Transverse colon (tissue), 4 donors: ENCODE data around the gene RNF121. TPM values are rescaled to one million over a fixed set of nuclear protein-coding genes. Genes with fewer than 3 reads are reported as not detected.
A peak's percentile ranks its signal among the peaks of the same experiment; 100 is the strongest.

Source experiments
- DNase-seq: peaks from one replicate; pipeline ENCODE4 v3.0.0-alpha.2; 2019
- H3K27ac ChIP-seq, 4 donors: fragments of 200-600 bp; sonication (generic); 2 replicates each; pipeline ENCODE4 v1.5.1; 2016 to 2018; ENCODE audit warnings: inconsistent platforms in 4 of 4
- H3K27me3 ChIP-seq: fragments of 200-600 bp; sonication (generic); 2 replicates; pipeline ENCODE4 v1.5.1; 2017; ENCODE audit warnings: inconsistent platforms
- H3K36me3 ChIP-seq, 4 donors: fragments of 200-600 bp; sonication (generic); 2 replicates each; pipeline ENCODE4 v1.5.1; 2017 to 2019; ENCODE audit warnings: inconsistent platforms in 4 of 4
- H3K4me1 ChIP-seq, 4 donors: fragments of 200-600 bp; sonication (generic); 2 replicates each; pipeline ENCODE4 v1.5.1; 2017 to 2020; ENCODE audit warnings: inconsistent platforms in 4 of 4
- H3K4me3 ChIP-seq, 4 donors: fragments of 200-600 bp; sonication (generic); 1 replicate in 1 of 4; 2 replicates in 3 of 4; pipeline versions ENCODE4 v1.5.1 to v1.6.1; 2017 to 2019; ENCODE audit warnings: inconsistent platforms in 4 of 4
- H3K9me3 ChIP-seq, 2 donors: fragments of 200-600 bp; sonication (generic); 2 replicates each; pipeline ENCODE4 v1.5.1; 2017 to 2019; ENCODE audit warnings: inconsistent platforms in 2 of 2
- CTCF ChIP-seq, 5 experiments: fragments of 200-600 bp in 3 of 5; fragments of 450-650 bp in 2 of 5; sonication (generic) in 3 of 5; IDR thresholded peaks; 1 replicate in 2 of 5; 2 replicates in 3 of 5; pipeline ENCODE4 v1.5.1; 2016 to 2017; ENCODE audit warnings: antibody characterized with exemption in 5 of 5, inconsistent platforms in 3 of 5, mild to moderate bottlenecking in 2 of 5, moderate library complexity in 1 of 5
- EP300 ChIP-seq: sonication (generic); formaldehyde crosslinking; IDR thresholded peaks from one replicate; pipeline ENCODE4 v1.6.1; 2017; ENCODE audit warnings: antibody characterized with exemption, low read depth
- POLR2A ChIP-seq: fragments of 450-650 bp; IDR thresholded peaks from one replicate; pipeline ENCODE4 v1.6.1; 2016; ENCODE audit warnings: antibody characterized with exemption, mild to moderate bottlenecking, moderate library complexity
- POLR2AphosphoS5 ChIP-seq, 3 donors: sonication (generic); formaldehyde crosslinking; IDR thresholded peaks; one replicate each; pipeline ENCODE4 v1.6.1; 2016; ENCODE audit warnings: antibody characterized with exemption in 3 of 3
- WGBS, 2 donors: methylation state at CpG; one replicate each; pipeline ENCODE4 v1.1.5; 2018; ENCODE audit warnings: low coverage in 1 of 2; 5-methylcytosine and 5-hydroxymethylcytosine counted together
- in situ Hi-C, 4 donors: fragments of 200-750 bp; cut with MboI; loops; one replicate each; pipeline versions ENCODE4 v1.15.0 to v1.15.1; 2017; ENCODE audit warnings: low sequenced_read_pairs in 3 of 4, low pct_ligation_motif_present in 1 of 4, low pct_unique_long_range_greater_than_20kb in 1 of 4
- intact Hi-C: fragments of 100-400 bp; cut with DNase I; formaldehyde crosslinking; loops from one replicate; pipeline ENCODE4 v1.15.1; 2023; ENCODE audit warnings: low total_unique reads
- total RNA-seq, 4 donors: library from RNA; depleted of rRNA; stranded (reverse); fragments of >200 nt; gene quantifications; one replicate each; pipeline ENCODE4 v1.1.0, GENCODE V29; 2016

Gene RNF121
- total RNA-seq, 4 donors from 2014 or later = 9.7 to 38.6 (median 31.4) TPM

- TF ChIP-seq POLR2AphosphoS5 (IDR thresholded peaks at IDR 0.05) (no peak), CTCF (IDR thresholded peaks at IDR 0.05) (no peak), POLR2A (no peak), EP300 (no peak)
- Histone ChIP-seq H3K27ac (peak overlapping the region in 3 of 4 donors; percentile 35 to 65 (median 41)), H3K9me3 (no peaks in the 10 kb centered on the region), H3K36me3 (peaks cover 0 to 24% (median 0%) of the 10 kb centered on the region in 4 donors), H3K4me3 (no peak overlapping the region), H3K4me1 (peaks cover 0 to 6% (median 4%) of the 10 kb centered on the region in 4 donors), H3K27me3 (no peaks in the 10 kb centered on the region)
- 50 to 69% methylated on average over 2 to 3 of the region's 3 CpGs for WGBS, 2 donors
- in situ Hi-C loops = loop anchor here in 3 of 4 donors (25.0 kb wide), 1 partner anchor 424 kb away; no protein-coding TSS in a partner anchor
- intact Hi-C loops = no loop called here
- DNase-seq = no peak
Measured at GRCh38 chr11:71988050-71988449, 59.2 kb downstream of the RNF121 start.

GRCh38 chr11:71990701-71991100 lies 61.9 kb downstream of the RNF121 start:
- TF ChIP-seq EP300 (no peak), POLR2A (no peak), POLR2AphosphoS5 (IDR thresholded peaks at IDR 0.05) (no peak), CTCF (IDR thresholded peaks at IDR 0.05) (no peak)
- Histone ChIP-seq H3K9me3 (no peaks in the 10 kb centered on the region), H3K36me3 (peaks cover 0 to 10% (median 0%) of the 10 kb centered on the region in 4 donors), H3K27ac (no peak overlapping the region), H3K4me1 (peaks cover 0 to 6% (median 4%) of the 10 kb centered on the region in 4 donors), H3K4me3 (no peak overlapping the region), H3K27me3 (no peaks in the 10 kb centered on the region)
- 0 to 70% methylated on average over 1 to 3 of the region's 3 CpGs for WGBS, 2 donors
- DNase-seq = no peak
- intact Hi-C loops (no loop called here), in situ Hi-C loops (loop anchor here in 3 of 4 donors (25.0 kb wide), 1 partner anchor 422 kb away; no protein-coding TSS in a partner anchor)

- no peak overlapping the region for H3K27ac ChIP-seq
- DNase-seq = no peak
- intact Hi-C loops (no loop called here), in situ Hi-C loops (loop anchor here in 3 of 4 donors (25.0 kb wide), 1 partner anchor 421 kb away; no protein-coding TSS in a partner anchor)
- no peak for TF ChIP-seq POLR2A
- no peak for TF ChIP-seq EP300
- no peak for TF ChIP-seq CTCF (IDR thresholded peaks at IDR 0.05)
- no peak for TF ChIP-seq POLR2AphosphoS5 (IDR thresholded peaks at IDR 0.05)
- peaks cover 0 to 6% (median 4%) of the 10 kb centered on the region in 4 donors for H3K4me1 ChIP-seq
- H3K36me3 ChIP-seq = peaks cover 0 to 10% (median 0%) of the 10 kb centered on the region in 4 donors
- H3K4me3 ChIP-seq = no peak overlapping the region
- 71 to 74% methylated on average over 2 to 3 of the region's 3 CpGs for WGBS, 2 donors
- H3K9me3 ChIP-seq = no peaks in the 10 kb centered on the region
- H3K27me3 ChIP-seq = no peaks in the 10 kb centered on the region
Measured at GRCh38 chr11:71991494-71991893, 62.6 kb downstream of the RNF121 start.

GRCh38 chr11:71992136-71992730 lies 63.4 kb downstream of the RNF121 start:
- Histone ChIP-seq H3K27ac (no peak overlapping the region), H3K4me3 (no peak overlapping the region), H3K9me3 (no peaks in the 10 kb centered on the region), H3K27me3 (no peaks in the 10 kb centered on the region), H3K4me1 (peaks cover 0 to 6% (median 3%) of the 10 kb centered on the region in 4 donors), H3K36me3 (peaks cover 0 to 10% (median 0%) of the 10 kb centered on the region in 4 donors)
- intact Hi-C loops = no loop called here
- in situ Hi-C loops = loop anchor here in 3 of 4 donors (25.0 kb wide), 1 partner anchor 420 kb away; no protein-coding TSS in a partner anchor
- no peak for DNase-seq
- 75 to 81% methylated on average over 3 of the region's 3 CpGs for WGBS, 2 donors
- TF ChIP-seq EP300 (no peak), CTCF (IDR thresholded peaks at IDR 0.05) (no peak), POLR2A (no peak), POLR2AphosphoS5 (IDR thresholded peaks at IDR 0.05) (no peak)
